Stimulated activated memory B cell treated with anti-CD40 and anti-IgM and Interleukin-4, amounts not matched to agents 10 μg/mL and 1 μg/mL and 100 μg/mL, for 72 hours (primary cell): ENCODE data around the gene ZBED5.
"Not testable (repeated sequence)": the region's sequence is repeated elsewhere in the genome, so short reads cannot be mapped to it uniquely, and the experiment has no call there.

ENCODE experiments used
- ATAC-seq: fragments of 150-1000 bp; cut with Tn5 transposase; 2 replicates; pipeline ENCODE4 v1.10.0; 2021
- H3K27ac Mint-ChIP-seq: one replicate; pipeline ENCODE4 v1.8.0; 2022; ENCODE audit warnings: mild to moderate bottlenecking, mixed read lengths
- H3K27me3 Mint-ChIP-seq: one replicate; pipeline ENCODE4 v1.8.0; 2022; ENCODE audit warnings: mixed read lengths
- H3K36me3 Mint-ChIP-seq: one replicate; pipeline ENCODE4 v1.8.0; 2022; ENCODE audit warnings: mixed read lengths
- H3K4me1 Mint-ChIP-seq: one replicate; pipeline ENCODE4 v1.8.0; 2022; ENCODE audit warnings: mixed read lengths
- H3K4me3 Mint-ChIP-seq: one replicate; pipeline ENCODE4 v1.8.0; 2022; ENCODE audit warnings: mild to moderate bottlenecking, moderate library complexity, mixed read lengths
- H3K9me3 Mint-ChIP-seq: one replicate; pipeline ENCODE4 v1.8.0; 2022; ENCODE audit warnings: mixed read lengths

The ZBED5 gene

GRCh38 chr11:10861799-10862198 lies 3.9 kb upstream of the ZBED5 start:
- no peaks in the 10 kb centered on the region for H3K27me3 Mint-ChIP-seq
- ATAC-seq, result no peak
- H3K9me3 Mint-ChIP-seq, result peaks cover 5% of the 10 kb centered on the region
- no peak overlapping the region for H3K4me3 Mint-ChIP-seq
- H3K36me3 Mint-ChIP-seq, result peaks cover 9% of the 10 kb centered on the region
- H3K27ac Mint-ChIP-seq, result peak overlapping the region; percentile 20
- peaks cover 25% of the 10 kb centered on the region for H3K4me1 Mint-ChIP-seq

- no peak overlapping the region for H3K4me3 Mint-ChIP-seq
- ATAC-seq, result no peak
- H3K36me3 Mint-ChIP-seq, result peaks cover 11% of the 10 kb centered on the region
- H3K27me3 Mint-ChIP-seq, result no peaks in the 10 kb centered on the region
- H3K4me1 Mint-ChIP-seq, result peaks cover 29% of the 10 kb centered on the region
- peaks cover 3% of the 10 kb centered on the region for H3K9me3 Mint-ChIP-seq
- no peak overlapping the region for H3K27ac Mint-ChIP-seq
Observed at GRCh38 chr11:10861047-10861446, 3.2 kb upstream of the ZBED5 start.

- Mint-ChIP-seq H3K36me3 (peaks cover 20% of the 10 kb centered on the region), H3K4me1 (peaks cover 35% of the 10 kb centered on the region), H3K9me3 (no peaks in the 10 kb centered on the region), H3K27me3 (no peaks in the 10 kb centered on the region), H3K4me3 (peak overlapping the region; percentile 99), H3K27ac (peak overlapping the region; percentile 100)
- peak; percentile 61 for ATAC-seq
Observed at GRCh38 chr11:10858439-10859325, 829 bp upstream of the ZBED5 start.

GRCh38 chr11:10857459-10857708 lies 469 bp downstream of the ZBED5 start:
- Mint-ChIP-seq H3K9me3 (no peaks in the 10 kb centered on the region), H3K27me3 (no peaks in the 10 kb centered on the region), H3K36me3 (peaks cover 29% of the 10 kb centered on the region), H3K4me1 (peaks cover 32% of the 10 kb centered on the region), H3K27ac (peak overlapping the region; percentile 100), H3K4me3 (peak overlapping the region; percentile 99)
- ATAC-seq, result peak; percentile 31

GRCh38 chr11:10856689-10857458 lies 979 bp downstream of the ZBED5 start:
- H3K27me3 Mint-ChIP-seq, result no peaks in the 10 kb centered on the region
- peaks cover 37% of the 10 kb centered on the region for H3K4me1 Mint-ChIP-seq
- no peaks in the 10 kb centered on the region for H3K9me3 Mint-ChIP-seq
- peaks cover 34% of the 10 kb centered on the region for H3K36me3 Mint-ChIP-seq
- ATAC-seq, result no peak
- H3K4me3 Mint-ChIP-seq, result peak overlapping the region; percentile 99
- peak overlapping the region; percentile 100 for H3K27ac Mint-ChIP-seq

- Mint-ChIP-seq H3K27me3 (no peaks in the 10 kb centered on the region), H3K27ac (no peak overlapping the region), H3K36me3 (peaks cover 37% of the 10 kb centered on the region), H3K4me1 (peaks cover 36% of the 10 kb centered on the region), H3K4me3 (no peak overlapping the region), H3K9me3 (no peaks in the 10 kb centered on the region)
- ATAC-seq, result no peak
Observed at GRCh38 chr11:10855295-10855694, 2.6 kb downstream of the ZBED5 start.

GRCh38 chr11:10847960-10848860 lies 9.6 kb downstream of the ZBED5 start:
- H3K9me3 Mint-ChIP-seq, result no peaks in the 10 kb centered on the region
- H3K36me3 Mint-ChIP-seq, result peaks cover 22% of the 10 kb centered on the region
- no peak overlapping the region for H3K4me3 Mint-ChIP-seq
- no peaks in the 10 kb centered on the region for H3K27me3 Mint-ChIP-seq
- no peak overlapping the region for H3K27ac Mint-ChIP-seq
- no peak for ATAC-seq
- H3K4me1 Mint-ChIP-seq, result peaks cover 15% of the 10 kb centered on the region

GRCh38 chr11:10846660-10847059 lies 11.2 kb downstream of the ZBED5 start:
- Mint-ChIP-seq H3K27ac (no peak overlapping the region), H3K4me1 (peaks cover 6% of the 10 kb centered on the region), H3K36me3 (peaks cover 7% of the 10 kb centered on the region), H3K4me3 (no peak overlapping the region), H3K27me3 (no peaks in the 10 kb centered on the region), H3K9me3 (no peaks in the 10 kb centered on the region)
- ATAC-seq, result no peak

GRCh38 chr11:10845589-10845988 lies 12.3 kb downstream of the ZBED5 start:
- H3K9me3 Mint-ChIP-seq, result no peaks in the 10 kb centered on the region
- H3K27me3 Mint-ChIP-seq, result no peaks in the 10 kb centered on the region
- no peak overlapping the region for H3K27ac Mint-ChIP-seq
- H3K4me3 Mint-ChIP-seq, result no peak overlapping the region
- peaks cover 16% of the 10 kb centered on the region for H3K4me1 Mint-ChIP-seq
- peaks cover 6% of the 10 kb centered on the region for H3K36me3 Mint-ChIP-seq
- no peak for ATAC-seq

- Mint-ChIP-seq H3K4me3 (no peak overlapping the region), H3K4me1 (peaks cover 16% of the 10 kb centered on the region), H3K9me3 (no peaks in the 10 kb centered on the region), H3K36me3 (peaks cover 6% of the 10 kb centered on the region), H3K27me3 (no peaks in the 10 kb centered on the region), H3K27ac (no peak overlapping the region)
- ATAC-seq, result no peak
Observed at GRCh38 chr11:10844796-10845195, 13.1 kb downstream of the ZBED5 start.

GRCh38 chr11:10844356-10844755 lies 13.5 kb downstream of the ZBED5 start:
- Mint-ChIP-seq H3K27me3 (no peaks in the 10 kb centered on the region), H3K27ac (no peak overlapping the region), H3K4me1 (peaks cover 16% of the 10 kb centered on the region), H3K36me3 (peaks cover 6% of the 10 kb centered on the region), H3K9me3 (no peaks in the 10 kb centered on the region), H3K4me3 (no peak overlapping the region)
- no peak for ATAC-seq

- Mint-ChIP-seq H3K27ac (no peak overlapping the region), H3K4me1 (peaks cover 10% of the 10 kb centered on the region), H3K36me3 (no peaks in the 10 kb centered on the region), H3K9me3 (no peaks in the 10 kb centered on the region), H3K27me3 (no peaks in the 10 kb centered on the region), H3K4me3 (no peak overlapping the region)
- ATAC-seq, result no peak
Observed at GRCh38 chr11:10838881-10839280, 19.0 kb downstream of the ZBED5 start.

- Mint-ChIP-seq H3K4me1 (peaks cover 10% of the 10 kb centered on the region), H3K4me3 (no peak overlapping the region), H3K27ac (no peak overlapping the region), H3K27me3 (no peaks in the 10 kb centered on the region), H3K36me3 (no peaks in the 10 kb centered on the region), H3K9me3 (no peaks in the 10 kb centered on the region)
- ATAC-seq, result no peak
Observed at GRCh38 chr11:10838083-10838482, 19.8 kb downstream of the ZBED5 start.

- H3K4me1 Mint-ChIP-seq, result peaks cover 10% of the 10 kb centered on the region
- H3K27me3 Mint-ChIP-seq, ATAC-seq, H3K9me3 Mint-ChIP-seq, H3K27ac Mint-ChIP-seq, H3K36me3 Mint-ChIP-seq, H3K4me3 Mint-ChIP-seq: not testable (repeated sequence)
Observed at GRCh38 chr11:10836884-10837283, 21.0 kb downstream of the ZBED5 start.

GRCh38 chr11:10829139-10829538 lies 28.7 kb downstream of the ZBED5 start:
- H3K4me1 Mint-ChIP-seq, result peaks cover 18% of the 10 kb centered on the region
- H3K4me3 Mint-ChIP-seq, result no peak overlapping the region
- H3K27ac Mint-ChIP-seq, result no peak overlapping the region
- no peak for ATAC-seq
- H3K9me3 Mint-ChIP-seq, result no peaks in the 10 kb centered on the region
- peaks cover 5% of the 10 kb centered on the region for H3K36me3 Mint-ChIP-seq
- no peaks in the 10 kb centered on the region for H3K27me3 Mint-ChIP-seq
